Naive B cell (primary cell): Measurements from ENCODE around the gene HS3ST4. TPM values are rescaled to one million over a fixed set of nuclear protein-coding genes. Genes with fewer than 3 reads are reported as not detected.
"Not testable (repeated sequence)": the region's sequence is repeated elsewhere in the genome, so short reads cannot be mapped to it uniquely, and the experiment has no call there.

Source experiments
- ATAC-seq, 2 donors: fragments of 150-1000 bp; cut with Tn5 transposase; 2 replicates each; pipeline ENCODE4 v1.10.0; 2021; ENCODE audit warnings: low read depth in 2 of 2, mild to moderate bottlenecking in 2 of 2, moderate library complexity in 2 of 2
- DNase-seq: peaks from one replicate; pipeline ENCODE4 v3.0.0; 2022
- H3K27ac Mint-ChIP-seq, 6 donors: one replicate each; pipeline ENCODE4 v1.8.0; 2020 to 2022; ENCODE audit warnings: mild to moderate bottlenecking in 6 of 6, mixed read lengths in 6 of 6, moderate library complexity in 5 of 6, inconsistent platforms in 2 of 6
- H3K27me3 Mint-ChIP-seq, 3 donors: one replicate each; pipeline ENCODE4 v1.8.0; 2021 to 2022; ENCODE audit warnings: mixed read lengths in 3 of 3, mild to moderate bottlenecking in 1 of 3
- H3K36me3 Mint-ChIP-seq, 2 donors: one replicate each; pipeline ENCODE4 v1.8.0; 2020 to 2022; ENCODE audit warnings: mixed read lengths in 2 of 2, inconsistent platforms in 1 of 2, mild to moderate bottlenecking in 1 of 2
- H3K4me1 Mint-ChIP-seq, 3 donors: one replicate each; pipeline ENCODE4 v1.8.0; 2020 to 2022; ENCODE audit warnings: mixed read lengths in 3 of 3, inconsistent platforms in 1 of 3, mild to moderate bottlenecking in 1 of 3, moderate library complexity in 1 of 3
- H3K4me3 Mint-ChIP-seq, 8 donors: one replicate each; pipeline ENCODE4 v1.8.0; 2020 to 2022; ENCODE audit warnings: mild to moderate bottlenecking in 8 of 8, mixed read lengths in 8 of 8, moderate library complexity in 8 of 8, inconsistent platforms in 2 of 8
- H3K9me3 Mint-ChIP-seq, 7 donors: one replicate each; pipeline ENCODE4 v1.8.0; 2020 to 2022; ENCODE audit warnings: mixed read lengths in 7 of 7, mild to moderate bottlenecking in 5 of 7, inconsistent platforms in 2 of 7, moderate library complexity in 1 of 7
- polyA plus RNA-seq, 6 donors: library from polyadenylated mRNA; unstranded; fragments of 300-500 nt; fragmentation: Illumina TruSeq; gene quantifications; one replicate each; pipeline ENCODE4 v1.2.3, GENCODE V29; 2021; ENCODE audit warnings: low read depth in 6 of 6

The HS3ST4 gene
- polyA plus RNA-seq, 6 donors from 2014 or later: not detected

DNA sequence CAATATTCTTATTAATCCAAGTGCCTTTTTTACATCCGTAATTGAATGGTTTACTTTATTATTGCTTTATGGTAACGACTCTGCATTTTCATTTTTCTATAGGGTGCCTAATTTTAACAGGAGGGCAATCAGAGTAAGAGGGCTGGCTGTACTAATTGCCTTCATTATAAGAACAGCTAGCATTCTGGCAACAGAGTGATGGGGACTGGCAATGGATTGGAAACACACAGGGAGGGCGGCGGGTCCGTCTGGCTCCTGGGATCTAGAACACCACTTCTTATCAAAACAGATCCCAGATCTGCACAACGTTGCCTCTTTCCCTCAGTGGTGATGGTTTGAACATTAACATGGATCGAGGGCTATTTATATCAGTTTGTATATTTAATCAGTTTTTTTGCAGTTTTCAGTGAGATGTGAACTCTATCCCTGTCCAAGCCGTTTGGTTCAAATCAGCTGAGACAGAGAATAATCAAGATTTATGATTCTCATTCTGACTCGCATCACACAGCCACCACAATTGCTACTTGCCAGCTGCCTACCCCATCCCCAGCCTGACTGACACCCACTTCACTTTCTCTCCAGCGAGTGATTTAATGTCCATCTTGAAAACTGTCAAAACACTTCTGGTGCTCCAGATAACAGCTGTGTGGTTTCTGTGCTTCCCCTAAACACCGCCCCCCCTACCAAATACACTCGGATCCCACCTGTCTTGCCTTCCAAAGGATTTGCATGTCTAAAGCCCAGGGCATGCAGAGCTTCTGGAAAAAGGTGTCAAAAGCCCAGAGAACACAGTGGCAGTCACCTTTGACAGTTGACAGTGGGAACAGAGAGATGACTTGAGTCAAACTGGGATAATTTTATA, 327.9 kb downstream of the HS3ST4 start:
- H3K36me3 Mint-ChIP-seq: peaks cover 0 to 15% of the 10 kb centered on the region in 2 donors
- DNase-seq (no peak), ATAC-seq (no peak)
- no peaks in the 10 kb centered on the region for H3K4me1 Mint-ChIP-seq
- H3K4me3 Mint-ChIP-seq: no peak overlapping the region
- H3K27ac Mint-ChIP-seq: no peak overlapping the region
- H3K27me3 Mint-ChIP-seq: peaks cover 0 to 15% (median 0%) of the 10 kb centered on the region in 3 donors
- H3K9me3 Mint-ChIP-seq: peaks cover 10 to 29% (median 23%) of the 10 kb centered on the region in 7 donors

DNA sequence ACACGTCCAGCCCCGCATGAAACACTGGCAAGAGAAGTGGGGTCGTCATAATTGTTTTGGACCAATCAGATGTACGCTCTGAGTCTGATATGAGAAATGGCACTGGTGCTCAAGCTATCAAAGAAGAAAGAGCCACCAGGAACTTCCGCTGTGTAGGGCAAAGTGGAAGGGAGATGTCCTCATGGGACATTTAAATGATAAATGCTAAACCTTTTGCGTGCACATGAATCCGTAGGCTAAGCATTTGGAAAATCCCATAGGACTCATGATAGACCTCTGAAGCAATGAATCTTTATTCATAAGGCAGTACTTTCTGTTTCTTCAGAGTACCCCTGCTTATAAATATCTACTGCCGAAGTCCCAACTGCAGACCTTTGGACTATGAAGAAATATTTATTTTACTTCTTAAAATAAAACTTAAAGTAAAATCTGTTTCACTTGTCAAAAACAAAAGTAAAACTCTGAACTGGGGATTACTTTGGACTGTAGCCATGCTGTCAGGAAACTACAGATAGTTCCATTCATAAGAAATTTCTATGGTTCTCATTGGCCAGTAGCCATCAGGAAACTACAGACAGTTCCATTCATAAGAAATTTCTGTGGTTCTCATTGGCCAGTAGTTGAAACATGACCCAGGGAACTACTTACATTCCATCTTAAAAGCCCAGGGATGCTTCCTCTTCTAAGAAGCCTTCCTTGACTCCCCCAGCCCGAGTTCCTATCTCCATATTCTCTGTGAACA, 335.1 kb downstream of the HS3ST4 start:
- no peak overlapping the region for H3K4me3 Mint-ChIP-seq
- no peak overlapping the region for H3K27ac Mint-ChIP-seq
- no peaks in the 10 kb centered on the region for H3K36me3 Mint-ChIP-seq
- DNase-seq: no peak
- peaks cover 0 to 3% (median 0%) of the 10 kb centered on the region in 7 donors for H3K9me3 Mint-ChIP-seq
- H3K27me3 Mint-ChIP-seq: peaks cover 0 to 6% (median 4%) of the 10 kb centered on the region in 3 donors
- no peaks in the 10 kb centered on the region for H3K4me1 Mint-ChIP-seq
- no peak for ATAC-seq

DNA sequence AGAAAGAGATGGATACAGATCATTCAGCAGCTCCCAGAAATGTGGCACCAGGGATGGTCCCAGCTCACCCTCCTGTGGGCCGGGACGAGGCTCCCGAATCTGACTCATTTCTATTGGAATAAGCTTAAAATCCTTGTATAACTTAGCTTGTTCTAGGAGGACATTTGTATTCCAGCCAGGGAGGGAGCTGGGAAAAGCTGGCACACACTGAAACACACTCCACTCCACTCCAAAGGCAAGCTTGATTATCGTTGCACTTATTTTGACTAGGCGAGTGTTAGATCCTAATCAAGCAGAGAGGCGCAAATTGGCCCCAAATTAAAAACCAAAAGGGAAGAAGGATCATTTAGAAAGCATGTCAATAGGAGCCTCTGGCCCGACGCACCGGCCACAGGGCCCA, 339.5 kb downstream of the HS3ST4 start:
- Mint-ChIP-seq H3K27ac (no peak overlapping the region), H3K4me1 (no peaks in the 10 kb centered on the region), H3K27me3 (peaks cover 0 to 5% (median 4%) of the 10 kb centered on the region in 3 donors), H3K9me3 (peaks cover 0 to 3% (median 0%) of the 10 kb centered on the region in 7 donors), H3K4me3 (no peak overlapping the region), H3K36me3 (no peaks in the 10 kb centered on the region)
- ATAC-seq (no peak), DNase-seq (no peak)

DNA sequence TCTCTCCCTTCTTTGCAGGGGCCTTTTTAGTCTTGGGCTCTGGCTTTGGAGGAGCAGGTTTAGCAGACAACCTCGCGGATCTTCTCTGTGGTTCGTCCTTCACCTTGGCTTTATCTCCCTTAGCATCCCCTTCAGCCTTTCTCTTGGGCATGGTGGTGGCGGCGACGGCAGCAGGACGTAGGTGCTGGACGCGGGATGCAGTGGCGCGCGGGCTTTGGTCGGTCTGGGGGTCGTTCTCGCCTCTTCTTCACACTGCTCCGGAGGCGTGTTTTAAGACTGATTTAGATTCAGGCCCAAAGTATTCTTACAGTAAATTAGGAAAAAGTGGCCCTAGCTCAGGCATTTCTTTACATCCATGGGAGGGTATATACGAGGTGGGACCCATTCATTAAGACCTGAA, 340.9 kb downstream of the HS3ST4 start:
- ATAC-seq, DNase-seq, H3K4me1 Mint-ChIP-seq, H3K27me3 Mint-ChIP-seq, H3K4me3 Mint-ChIP-seq, H3K27ac Mint-ChIP-seq, H3K9me3 Mint-ChIP-seq, H3K36me3 Mint-ChIP-seq: not testable (repeated sequence)

DNA sequence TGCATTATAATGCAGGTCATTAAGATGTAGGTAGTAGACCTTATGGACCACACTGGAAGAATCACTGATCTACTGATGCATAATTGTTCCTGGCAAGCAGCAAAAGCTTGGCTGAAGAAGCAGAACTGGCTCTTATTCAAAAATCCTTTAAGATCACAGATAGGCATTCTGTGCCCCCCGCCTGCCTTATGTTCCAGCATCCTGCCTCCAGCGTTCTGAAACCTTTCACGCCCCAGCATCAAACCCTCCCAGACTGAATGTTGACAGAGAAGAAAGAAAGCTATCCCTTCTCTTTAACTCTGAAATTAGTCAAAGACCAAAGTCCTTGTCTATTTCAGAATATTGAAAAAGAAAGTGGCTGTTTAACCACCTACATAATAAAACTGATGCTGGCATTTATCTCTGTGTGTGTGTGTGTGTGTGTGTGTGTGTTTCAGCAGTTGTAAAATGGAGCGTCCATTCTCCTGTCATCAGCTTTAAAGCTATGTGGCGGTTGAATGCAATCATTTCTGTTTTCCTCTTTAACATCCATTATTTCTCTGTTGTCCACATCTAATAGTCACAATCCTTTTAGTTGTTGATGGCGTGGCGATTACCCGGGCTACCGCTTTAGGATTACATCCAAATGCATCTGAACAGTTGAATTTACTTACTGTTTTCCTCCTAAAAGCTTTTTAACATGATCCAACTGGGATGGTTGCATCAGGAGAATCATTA, 350.4 kb downstream of the HS3ST4 start:
- H3K27ac Mint-ChIP-seq: no peak overlapping the region

DNA sequence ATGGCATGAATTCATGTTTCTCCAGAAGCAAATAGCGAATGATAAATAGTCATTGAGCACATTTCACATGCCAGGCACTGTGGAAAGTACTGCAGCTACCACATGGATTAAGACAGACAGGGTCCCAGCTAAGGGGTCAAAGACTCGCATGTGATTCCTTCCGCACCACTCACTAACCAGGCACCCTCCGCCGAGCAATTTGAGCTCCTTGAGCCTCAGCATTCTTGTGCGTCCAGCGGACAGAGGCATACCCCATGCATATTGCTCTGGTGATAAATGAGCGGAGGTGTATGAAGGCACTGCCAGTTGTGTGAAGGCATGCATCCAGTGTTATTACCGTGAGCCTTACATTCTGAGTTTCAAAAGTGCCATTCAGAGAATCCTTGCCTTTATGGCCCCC, 358.7 kb downstream of the HS3ST4 start:
- Mint-ChIP-seq H3K27me3 (peaks cover 7 to 16% (median 14%) of the 10 kb centered on the region in 3 donors), H3K4me1 (no peaks in the 10 kb centered on the region), H3K36me3 (no peaks in the 10 kb centered on the region)

More for the DNA sequence above, 350.4 kb downstream of the HS3ST4 start:
- no peak overlapping the region for H3K4me3 Mint-ChIP-seq
- no peaks in the 10 kb centered on the region for H3K36me3 Mint-ChIP-seq
- ATAC-seq (no peak), DNase-seq (no peak)
- H3K4me1 Mint-ChIP-seq: no peaks in the 10 kb centered on the region
- peaks cover 0 to 4% (median 0%) of the 10 kb centered on the region in 3 donors for H3K27me3 Mint-ChIP-seq
- peaks cover 0 to 9% (median 0%) of the 10 kb centered on the region in 7 donors for H3K9me3 Mint-ChIP-seq

DNA sequence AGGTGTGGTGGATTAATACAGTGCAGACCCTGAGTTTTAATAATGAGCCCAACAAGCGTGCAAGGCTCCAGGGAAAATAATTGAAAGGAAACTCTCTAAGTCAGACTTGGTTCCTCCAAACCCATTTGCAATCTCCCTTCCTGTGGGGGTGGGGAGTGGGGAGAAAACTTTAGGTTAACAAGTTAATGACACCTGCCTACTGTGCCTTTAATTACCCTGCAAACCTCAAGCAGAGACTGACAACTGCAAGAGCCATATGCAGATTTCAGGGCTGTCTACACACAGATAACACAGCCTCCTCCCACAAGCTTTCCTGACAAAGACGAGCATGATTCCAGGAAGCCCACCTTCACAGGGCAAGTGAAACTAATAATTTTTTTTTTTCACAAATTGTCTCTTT, 359.3 kb downstream of the HS3ST4 start:
- ATAC-seq: no peak
- Mint-ChIP-seq H3K9me3 (peaks cover 0 to 11% (median 5%) of the 10 kb centered on the region in 7 donors), H3K27me3 (peaks cover 7 to 16% (median 14%) of the 10 kb centered on the region in 3 donors), H3K27ac (no peak overlapping the region), H3K36me3 (no peaks in the 10 kb centered on the region), H3K4me3 (no peak overlapping the region), H3K4me1 (no peaks in the 10 kb centered on the region)
- no peak for DNase-seq

More for the DNA sequence above, 358.7 kb downstream of the HS3ST4 start:
- no peak for ATAC-seq
- no peak for DNase-seq
- no peak overlapping the region for H3K4me3 Mint-ChIP-seq
- H3K9me3 Mint-ChIP-seq: peaks cover 0 to 11% (median 5%) of the 10 kb centered on the region in 7 donors
- no peak overlapping the region for H3K27ac Mint-ChIP-seq

DNA sequence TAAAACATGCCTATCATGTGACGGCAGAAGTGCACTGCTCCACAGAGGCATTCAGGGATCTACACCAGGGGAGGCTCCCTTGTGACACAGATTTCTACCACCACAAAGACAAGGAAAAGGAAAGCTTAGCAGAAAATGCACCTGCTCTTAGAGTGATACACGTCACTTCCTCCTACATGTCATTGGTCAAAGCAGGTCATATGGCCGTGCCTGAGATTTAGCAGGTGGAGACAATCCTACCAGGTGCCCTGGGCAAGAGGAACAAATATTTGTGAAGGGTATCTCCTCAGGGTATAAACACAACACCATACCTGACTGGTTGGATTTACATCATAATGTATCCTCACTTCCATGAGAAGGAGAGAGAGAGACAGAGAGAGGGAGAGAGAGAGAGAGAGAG, 362.1 kb downstream of the HS3ST4 start:
- Mint-ChIP-seq H3K4me3 (no peak overlapping the region), H3K36me3 (no peaks in the 10 kb centered on the region), H3K27me3 (peaks cover 10 to 16% (median 14%) of the 10 kb centered on the region in 3 donors), H3K4me1 (no peaks in the 10 kb centered on the region), H3K9me3 (peaks cover 0 to 11% (median 7%) of the 10 kb centered on the region in 7 donors), H3K27ac (no peak overlapping the region)
- ATAC-seq: no peak
- no peak for DNase-seq

DNA sequence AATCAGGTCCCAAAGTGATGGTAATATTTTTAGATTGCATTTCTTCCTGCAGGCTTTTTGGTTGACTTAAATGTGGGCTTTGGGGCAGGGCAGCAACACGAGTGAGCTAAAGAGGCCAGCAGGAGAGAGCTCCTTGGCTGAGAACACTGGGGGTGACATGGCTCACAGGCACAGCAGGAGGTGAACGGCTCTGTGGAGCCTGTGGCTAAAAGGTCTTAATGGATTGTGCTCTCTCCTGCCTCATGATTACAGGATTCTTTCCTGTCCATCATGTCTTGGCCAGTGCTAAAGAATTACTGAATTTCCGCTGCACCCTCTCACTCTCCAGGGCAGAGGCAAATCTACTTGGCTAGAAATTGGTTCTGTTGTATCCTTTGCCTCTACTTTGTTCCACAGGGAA, 366.6 kb downstream of the HS3ST4 start:
- no peaks in the 10 kb centered on the region for H3K36me3 Mint-ChIP-seq

DNA sequence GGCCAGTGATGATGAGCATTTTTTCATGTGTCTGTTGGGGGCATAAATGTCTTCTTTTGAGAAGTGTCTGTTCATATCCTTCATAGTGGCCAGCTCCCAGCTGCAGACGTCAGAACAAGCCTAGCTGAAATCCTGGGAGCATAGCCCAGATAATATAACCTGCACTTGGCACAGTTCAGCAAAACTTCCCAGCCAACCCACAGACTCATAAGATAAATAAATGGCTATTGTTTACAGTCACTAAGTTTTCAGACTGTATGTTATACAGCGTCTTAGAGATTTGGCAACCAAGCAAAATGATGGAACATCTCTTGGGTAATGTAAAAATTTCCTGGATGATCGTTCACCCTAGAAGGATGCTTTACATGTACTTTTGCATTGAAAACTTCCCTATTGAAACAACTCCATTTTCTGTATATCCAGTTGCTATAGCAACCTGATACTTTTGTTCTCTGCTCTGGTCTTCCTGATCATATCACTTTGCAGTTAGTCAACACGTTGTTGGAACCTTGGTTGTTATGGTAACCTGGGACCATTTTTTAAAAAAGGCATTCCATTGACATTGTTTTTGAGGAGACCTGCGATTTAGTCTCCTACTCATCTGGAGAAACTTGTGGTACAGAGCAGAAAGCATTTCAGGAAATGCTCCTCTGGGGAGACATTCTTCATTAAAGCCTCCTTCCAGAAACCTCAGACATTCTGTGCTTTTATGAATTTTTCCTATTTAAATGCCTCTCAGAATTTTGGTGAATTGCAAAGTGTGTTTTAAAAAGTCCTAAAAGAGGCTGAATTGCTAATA, 378.7 kb downstream of the HS3ST4 start:
- no peak for DNase-seq
- Mint-ChIP-seq H3K27ac (no peak overlapping the region), H3K4me3 (no peak overlapping the region), H3K36me3 (no peaks in the 10 kb centered on the region), H3K4me1 (no peaks in the 10 kb centered on the region), H3K27me3 (peaks cover 5 to 8% (median 6%) of the 10 kb centered on the region in 3 donors), H3K9me3 (peaks cover 0 to 3% (median 0%) of the 10 kb centered on the region in 7 donors)
- no peak for ATAC-seq

More for the DNA sequence above, 366.6 kb downstream of the HS3ST4 start:
- ATAC-seq (no peak), DNase-seq (no peak)
- Mint-ChIP-seq H3K4me1 (no peaks in the 10 kb centered on the region), H3K4me3 (no peak overlapping the region), H3K27ac (no peak overlapping the region), H3K27me3 (peaks cover 6 to 16% (median 8%) of the 10 kb centered on the region in 3 donors), H3K9me3 (peaks cover 0 to 13% (median 10%) of the 10 kb centered on the region in 7 donors)

DNA sequence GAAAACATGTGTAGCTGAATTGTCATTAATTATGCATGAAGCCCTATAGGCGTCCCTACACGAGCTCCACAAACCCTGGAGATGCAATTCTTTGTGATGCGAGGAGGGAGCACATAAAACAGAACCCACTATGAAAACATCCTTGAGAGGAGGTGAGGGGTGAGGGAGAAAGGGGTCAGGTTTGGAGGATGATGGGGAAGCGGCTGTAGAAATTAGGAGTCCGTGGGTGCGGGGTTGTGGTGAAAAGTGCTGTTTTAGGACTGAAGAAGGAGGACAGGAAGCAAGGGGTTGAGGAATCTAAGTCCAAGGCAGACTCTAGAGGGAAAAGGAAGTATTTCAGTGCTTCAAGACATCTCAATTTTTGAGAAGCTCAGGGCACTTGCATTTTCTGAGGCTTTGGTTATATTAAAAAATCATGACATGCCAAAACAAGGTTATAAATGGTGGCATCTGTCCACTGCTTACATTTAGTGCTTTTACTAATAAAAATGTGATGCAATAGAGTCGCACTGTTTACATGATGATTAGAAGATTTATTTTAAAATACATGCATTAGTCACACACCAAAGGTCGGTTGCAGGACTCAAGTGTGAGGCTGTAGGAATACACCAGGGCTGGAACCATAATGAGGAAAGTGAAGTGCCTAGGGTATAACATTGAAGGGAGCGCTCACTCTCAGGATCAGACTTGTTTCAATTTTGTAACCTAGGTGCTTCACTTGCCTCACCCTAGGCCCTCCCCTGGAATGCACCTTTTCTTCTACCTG, 379.5 kb downstream of the HS3ST4 start:
- Mint-ChIP-seq H3K27me3 (peaks cover 6 to 9% (median 8%) of the 10 kb centered on the region in 3 donors), H3K36me3 (no peaks in the 10 kb centered on the region), H3K9me3 (peaks cover 0 to 4% (median 0%) of the 10 kb centered on the region in 7 donors)

DNA sequence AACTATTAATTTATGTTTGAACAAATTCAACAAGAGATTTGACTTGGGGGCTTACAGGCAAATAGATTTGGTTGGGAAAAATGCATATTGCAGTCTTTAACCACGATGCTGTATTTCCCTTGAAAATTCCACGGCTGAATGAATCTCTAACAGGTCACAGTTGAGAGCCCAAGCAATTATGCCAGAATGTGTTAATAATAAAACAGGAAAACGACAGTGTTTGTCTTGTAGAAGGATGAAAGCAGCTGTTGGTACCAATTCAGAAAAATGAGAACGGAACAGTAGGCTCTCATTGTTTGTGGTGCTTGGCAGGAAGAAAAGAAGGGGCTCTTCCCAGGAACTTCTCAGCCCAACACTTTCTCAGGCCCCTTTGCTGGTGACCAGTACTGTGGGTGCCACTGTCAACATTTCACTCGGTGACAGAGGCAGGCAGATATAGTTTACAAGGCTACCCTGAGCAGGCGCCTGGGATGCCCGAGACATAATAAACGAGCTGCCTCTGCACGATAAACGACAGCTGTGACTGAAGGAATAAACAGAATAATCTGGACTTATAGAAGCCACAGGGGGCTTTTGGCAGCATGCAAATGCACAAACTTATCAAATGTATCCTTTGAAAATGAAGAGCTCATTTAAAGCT, 387.1 kb downstream of the HS3ST4 start:
- H3K27me3 Mint-ChIP-seq: peaks cover 0 to 13% (median 0%) of the 10 kb centered on the region in 3 donors
- H3K27ac Mint-ChIP-seq: no peak overlapping the region
- peaks cover 0 to 8% (median 0%) of the 10 kb centered on the region in 7 donors for H3K9me3 Mint-ChIP-seq
- ATAC-seq (no peak), DNase-seq (no peak)
- no peaks in the 10 kb centered on the region for H3K4me1 Mint-ChIP-seq
- no peaks in the 10 kb centered on the region for H3K36me3 Mint-ChIP-seq
- H3K4me3 Mint-ChIP-seq: no peak overlapping the region

More for the DNA sequence above, 379.5 kb downstream of the HS3ST4 start:
- ATAC-seq: no peak
- DNase-seq: no peak
- H3K4me1 Mint-ChIP-seq: no peaks in the 10 kb centered on the region
- H3K4me3 Mint-ChIP-seq: no peak overlapping the region
- no peak overlapping the region for H3K27ac Mint-ChIP-seq
